Hepatocyte (in vitro differentiated cells): ENCODE results near the gene ITPR1.

Experiments
- CTCF ChIP-seq: fragments of 200-600 bp; sonication (generic); IDR thresholded peaks from 2 replicates; pipeline ENCODE4 v1.5.1; 2016; ENCODE audit warnings: antibody characterized with exemption, mild to moderate bottlenecking; ENCODE audit not compliant: poor library complexity
- EZH2 ChIP-seq: fragments of 200-600 bp; sonication (generic); IDR thresholded peaks from 2 replicates; pipeline ENCODE4 v1.6.1; 2016; ENCODE audit warnings: antibody characterized with exemption, mild to moderate bottlenecking, borderline replicate concordance

GRCh38 chr3:4604693-4605092 lies 111.5 kb downstream of the ITPR1 start:
- TF ChIP-seq CTCF (no peak), EZH2 (no peak)
